ENCODE results near the gene NAE1. TPM values are rescaled to one million over a fixed set of nuclear protein-coding genes. Genes with fewer than 3 reads are reported as not detected.

NAE1 gene
- total RNA-seq, 1 donor from 2014 or later: 53.7 TPM

- H3K36me3 Mint-ChIP-seq (ENCODE audit: low read depth): no peaks in the 10 kb centered on the region
- ChIA-PET POLR2A (no interaction called here), CTCF (no interaction called here)
- ATAC-seq (ENCODE audit: low read depth): no peak
- H3K4me1 Mint-ChIP-seq: peaks cover 6% of the 10 kb centered on the region
- H3K27me3 Mint-ChIP-seq: peaks cover 19% of the 10 kb centered on the region
- intact Hi-C loops (cut with micrococcal nuclease): no loop called here
- TF ChIP-seq CTCF (IDR thresholded peaks at IDR 0.05): no peak
- H3K4me3 Mint-ChIP-seq: no peak overlapping the region
- H3K9me3 Mint-ChIP-seq: no peaks in the 10 kb centered on the region
- DNase-seq: no peak
- H3K27ac Mint-ChIP-seq: no peak overlapping the region
These were observed 19.5 kb upstream of the NAE1 start for GRCh38 chr16:66850115-66850815.

DNA sequence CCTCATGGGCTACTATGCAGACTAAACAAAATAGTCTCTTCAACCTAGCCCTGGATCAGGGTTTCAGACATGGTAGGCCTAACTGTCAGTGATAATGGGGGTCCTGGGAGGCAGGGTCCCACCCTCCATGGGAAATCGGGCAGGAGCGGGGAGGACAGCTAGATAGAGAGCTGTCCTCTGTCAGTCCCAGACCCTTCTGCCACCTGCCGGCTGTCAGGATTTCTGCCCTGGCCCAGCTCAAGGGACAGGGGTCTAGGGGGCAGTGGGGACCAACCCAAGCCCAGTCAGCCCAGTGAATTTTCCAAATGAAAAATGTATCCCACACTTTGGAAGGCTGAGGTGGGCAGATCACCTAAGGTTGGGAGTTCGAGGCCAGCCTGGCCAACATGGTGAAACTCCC is 18.8 kb upstream of the NAE1 start:
- no peak for DNase-seq
- Mint-ChIP-seq H3K36me3 (ENCODE audit: low read depth) (no peaks in the 10 kb centered on the region), H3K4me1 (peaks cover 10% of the 10 kb centered on the region), H3K9me3 (no peaks in the 10 kb centered on the region), H3K4me3 (no peak overlapping the region), H3K27ac (no peak overlapping the region), H3K27me3 (peaks cover 24% of the 10 kb centered on the region)
- intact Hi-C loops (cut with micrococcal nuclease): no loop called here
- TF ChIP-seq CTCF (IDR thresholded peaks at IDR 0.05): no peak
- ChIA-PET CTCF (interaction anchor here (1.3 to 1.4 kb wide), 2 partner anchors 18 to 19 kb away, joined by 4 to 5 read pairs; partner anchors contain the start of gene NAE1), POLR2A (no interaction called here)
- no peak for ATAC-seq (ENCODE audit: low read depth)

- CTCF ChIA-PET: interaction anchor here (1.3 to 1.4 kb wide), 2 partner anchors 18 to 19 kb away, joined by 4 to 5 read pairs; partner anchors contain the start of gene NAE1
- no peak overlapping the region for H3K27ac Mint-ChIP-seq
- H3K4me3 Mint-ChIP-seq: no peak overlapping the region
These were observed 18.2 kb upstream of the NAE1 start for GRCh38 chr16:66849021-66849420.

GRCh38 chr16:66848172-66848571 is 17.4 kb upstream of the NAE1 start:
- ChIA-PET CTCF (interaction anchor here (1.3 to 1.4 kb wide), 2 partner anchors 18 to 20 kb away, joined by 4 to 5 read pairs; partner anchors contain the start of gene NAE1), POLR2A (no interaction called here)
- peaks cover 13% of the 10 kb centered on the region for H3K4me1 Mint-ChIP-seq
- no peaks in the 10 kb centered on the region for H3K9me3 Mint-ChIP-seq
- intact Hi-C loops (cut with micrococcal nuclease): no loop called here
- no peak for DNase-seq
- no peak overlapping the region for H3K4me3 Mint-ChIP-seq
- ATAC-seq (ENCODE audit: low read depth): no peak
- TF ChIP-seq CTCF (IDR thresholded peaks at IDR 0.05): no peak
- no peak overlapping the region for H3K27ac Mint-ChIP-seq
- H3K36me3 Mint-ChIP-seq (ENCODE audit: low read depth): no peaks in the 10 kb centered on the region
- H3K27me3 Mint-ChIP-seq: peaks cover 31% of the 10 kb centered on the region

More at GRCh38 chr16:66849021-66849420, 18.2 kb upstream of the NAE1 start:
- Mint-ChIP-seq H3K27me3 (peaks cover 24% of the 10 kb centered on the region), H3K36me3 (ENCODE audit: low read depth) (no peaks in the 10 kb centered on the region), H3K9me3 (no peaks in the 10 kb centered on the region), H3K4me1 (peaks cover 10% of the 10 kb centered on the region)
- intact Hi-C loops (cut with micrococcal nuclease): no loop called here
- TF ChIP-seq CTCF (IDR thresholded peaks at IDR 0.05): no peak
- ATAC-seq (ENCODE audit: low read depth) (no peak), DNase-seq (no peak)
- POLR2A ChIA-PET: interaction anchor here (0.6 kb wide), 1 partner anchor 443 kb away, joined by 3 read pairs; no protein-coding TSS in a partner anchor

GRCh38 chr16:66847533-66848067 is 16.8 kb upstream of the NAE1 start:
- DNase-seq: no peak
- H3K27ac Mint-ChIP-seq: no peak overlapping the region
- H3K4me3 Mint-ChIP-seq: no peak overlapping the region
- no peak for TF ChIP-seq CTCF (IDR thresholded peaks at IDR 0.05)
- ChIA-PET CTCF (interaction anchor here (0.9 kb wide), 1 partner anchor 20 kb away, joined by 3 read pairs; no protein-coding TSS in a partner anchor), POLR2A (no interaction called here)
- peaks cover 37% of the 10 kb centered on the region for H3K27me3 Mint-ChIP-seq
- no peaks in the 10 kb centered on the region for H3K36me3 Mint-ChIP-seq (ENCODE audit: low read depth)
- no peak for ATAC-seq (ENCODE audit: low read depth)
- intact Hi-C loops (cut with micrococcal nuclease): no loop called here
- peaks cover 13% of the 10 kb centered on the region for H3K4me1 Mint-ChIP-seq
- H3K9me3 Mint-ChIP-seq: no peaks in the 10 kb centered on the region

Measured in activated B cell treated with CpG ODN at 0.5 μM for 24 hours (primary cell).